ENCODE measurements around the gene USP5.

DNA sequence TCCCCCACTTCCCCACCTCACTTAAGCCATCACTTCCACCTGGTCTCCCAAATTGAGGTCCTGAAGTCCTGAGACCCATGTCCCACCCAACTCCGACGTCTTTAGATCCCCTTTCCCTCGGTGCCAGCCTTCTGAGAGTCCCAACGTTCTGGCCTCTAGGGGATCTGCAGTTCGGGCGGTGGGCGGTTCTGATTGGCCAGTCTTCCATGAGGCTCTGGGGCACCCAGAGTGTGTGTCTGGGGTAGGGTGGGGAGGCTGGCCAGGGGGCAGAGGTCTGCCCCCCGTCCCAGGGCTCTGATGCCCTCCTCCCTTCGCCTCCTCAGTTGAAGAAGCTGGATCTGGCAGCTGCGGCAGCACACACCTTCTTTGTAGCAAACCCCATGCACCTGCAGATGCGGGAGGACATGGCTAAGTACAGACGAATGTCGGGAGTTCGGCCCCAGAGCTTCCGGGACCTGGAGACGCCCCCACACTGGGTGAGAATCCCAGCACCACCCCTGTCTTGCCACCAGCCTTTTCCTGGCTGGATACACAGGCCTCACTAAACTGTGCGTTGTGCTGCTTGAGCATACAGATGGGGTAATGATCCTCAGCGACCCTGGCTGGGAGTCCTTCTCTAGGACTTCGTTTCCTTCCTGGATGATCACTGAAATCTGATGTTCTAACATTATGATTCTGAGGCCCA lies 22.3 kb upstream of the USP5 start:
- TF ChIP-seq, protein P1, sequence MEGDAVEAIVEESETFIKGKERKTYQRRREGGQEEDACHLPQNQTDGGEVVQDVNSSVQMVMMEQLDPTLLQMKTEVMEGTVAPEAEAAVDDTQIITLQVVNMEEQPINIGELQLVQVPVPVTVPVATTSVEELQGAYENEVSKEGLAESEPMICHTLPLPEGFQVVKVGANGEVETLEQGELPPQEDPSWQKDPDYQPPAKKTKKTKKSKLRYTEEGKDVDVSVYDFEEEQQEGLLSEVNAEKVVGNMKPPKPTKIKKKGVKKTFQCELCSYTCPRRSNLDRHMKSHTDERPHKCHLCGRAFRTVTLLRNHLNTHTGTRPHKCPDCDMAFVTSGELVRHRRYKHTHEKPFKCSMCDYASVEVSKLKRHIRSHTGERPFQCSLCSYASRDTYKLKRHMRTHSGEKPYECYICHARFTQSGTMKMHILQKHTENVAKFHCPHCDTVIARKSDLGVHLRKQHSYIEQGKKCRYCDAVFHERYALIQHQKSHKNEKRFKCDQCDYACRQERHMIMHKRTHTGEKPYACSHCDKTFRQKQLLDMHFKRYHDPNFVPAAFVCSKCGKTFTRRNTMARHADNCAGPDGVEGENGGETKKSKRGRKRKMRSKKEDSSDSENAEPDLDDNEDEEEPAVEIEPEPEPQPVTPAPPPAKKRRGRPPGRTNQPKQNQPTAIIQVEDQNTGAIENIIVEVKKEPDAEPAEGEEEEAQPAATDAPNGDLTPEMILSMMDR (IDR thresholded peaks at IDR 0.05; ENCODE audit: low read depth, low read length, poor library complexity, severe bottlenecking), result no peak
- no peak for TF ChIP-seq EZH2phosphoT487 (IDR thresholded peaks at IDR 0.05; ENCODE audit: borderline replicate concordance, low read length)
